Hepatocyte (in vitro differentiated cells): ENCODE measurements around the gene IAPP.

Experiments used
- EZH2 ChIP-seq: fragments of 200-600 bp; sonication (generic); IDR thresholded peaks from 2 replicates; pipeline ENCODE4 v1.6.1; 2016; ENCODE audit warnings: antibody characterized with exemption, mild to moderate bottlenecking, borderline replicate concordance
- TF ChIP-seq, protein P1 (sequence below): fragments of 200-600 bp; sonication (generic); IDR thresholded peaks from 2 replicates; pipeline ENCODE4 v1.5.1; 2016; ENCODE audit warnings: antibody characterized with exemption, mild to moderate bottlenecking; ENCODE audit not compliant: poor library complexity

DNA sequence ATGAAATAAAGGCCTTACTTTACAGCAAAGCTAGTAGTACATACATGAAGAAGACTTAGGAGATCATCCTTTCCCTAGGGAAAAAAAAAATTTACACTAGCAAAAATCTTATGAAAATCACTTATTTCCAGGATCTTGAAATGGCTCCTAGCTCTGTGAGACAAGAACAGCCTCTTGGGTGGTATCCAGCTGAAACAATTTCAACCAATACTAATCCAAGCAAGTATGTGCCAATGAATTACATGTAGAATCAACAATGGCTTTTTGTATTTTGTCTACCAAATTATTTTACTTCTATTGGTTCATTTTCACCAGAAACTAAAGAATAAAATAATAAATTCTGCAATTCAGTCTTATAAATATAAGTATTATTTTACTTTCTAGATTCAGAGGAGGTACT is 35.2 kb upstream of the IAPP start:
- TF ChIP-seq, protein P1, sequence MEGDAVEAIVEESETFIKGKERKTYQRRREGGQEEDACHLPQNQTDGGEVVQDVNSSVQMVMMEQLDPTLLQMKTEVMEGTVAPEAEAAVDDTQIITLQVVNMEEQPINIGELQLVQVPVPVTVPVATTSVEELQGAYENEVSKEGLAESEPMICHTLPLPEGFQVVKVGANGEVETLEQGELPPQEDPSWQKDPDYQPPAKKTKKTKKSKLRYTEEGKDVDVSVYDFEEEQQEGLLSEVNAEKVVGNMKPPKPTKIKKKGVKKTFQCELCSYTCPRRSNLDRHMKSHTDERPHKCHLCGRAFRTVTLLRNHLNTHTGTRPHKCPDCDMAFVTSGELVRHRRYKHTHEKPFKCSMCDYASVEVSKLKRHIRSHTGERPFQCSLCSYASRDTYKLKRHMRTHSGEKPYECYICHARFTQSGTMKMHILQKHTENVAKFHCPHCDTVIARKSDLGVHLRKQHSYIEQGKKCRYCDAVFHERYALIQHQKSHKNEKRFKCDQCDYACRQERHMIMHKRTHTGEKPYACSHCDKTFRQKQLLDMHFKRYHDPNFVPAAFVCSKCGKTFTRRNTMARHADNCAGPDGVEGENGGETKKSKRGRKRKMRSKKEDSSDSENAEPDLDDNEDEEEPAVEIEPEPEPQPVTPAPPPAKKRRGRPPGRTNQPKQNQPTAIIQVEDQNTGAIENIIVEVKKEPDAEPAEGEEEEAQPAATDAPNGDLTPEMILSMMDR = no peak
- no peak for TF ChIP-seq EZH2
